ENCODE data around the gene RMI2. TPM values are rescaled to one million over a fixed set of nuclear protein-coding genes. Genes with fewer than 3 reads are reported as not detected.

The RMI2 gene
- total and polyA plus RNA-seq, 2 experiments from 2014 or later = 15.7 to 45.3 TPM

DNA sequence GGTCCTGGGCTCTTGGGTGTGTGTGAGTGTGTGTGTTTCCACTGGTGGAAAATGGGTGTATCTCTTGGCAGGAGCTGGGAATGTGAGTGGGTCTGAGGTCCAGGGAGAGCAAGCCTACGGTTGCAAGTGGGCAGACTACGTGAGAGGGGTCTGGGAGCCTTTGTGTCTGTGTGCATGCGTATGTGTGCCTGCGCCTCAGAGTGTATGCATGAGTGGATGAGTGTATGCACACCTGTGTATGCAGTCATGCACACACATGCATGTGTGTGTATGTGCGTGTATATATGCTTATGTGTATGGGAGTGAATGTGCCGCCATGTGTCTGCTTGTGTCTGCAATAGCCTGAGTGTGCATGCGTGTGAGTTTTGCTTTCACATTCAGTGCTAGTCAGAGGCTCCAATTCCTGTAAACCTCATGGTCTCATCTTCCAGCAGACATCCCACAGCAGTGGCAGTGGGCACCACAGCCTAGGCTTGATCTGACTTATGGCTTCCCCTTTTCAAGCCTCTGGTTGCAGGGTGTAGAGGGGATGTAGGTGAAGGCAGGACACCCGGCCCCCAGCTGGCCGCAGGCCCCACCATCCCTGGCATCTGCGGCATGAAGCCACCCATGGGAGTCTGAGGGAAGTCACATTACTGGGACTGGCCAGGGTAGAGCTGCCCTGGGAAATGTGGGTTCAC, 19.7 kb upstream of the RMI2 start:
- Histone ChIP-seq H3K4me1 (ENCODE audit: low read depth) (no peaks in the 10 kb centered on the region), H3K27ac (no peak overlapping the region), H3K9me3 (ENCODE audit: low read depth) (no peaks in the 10 kb centered on the region), H3K27me3 (no peaks in the 10 kb centered on the region), H3K36me3 (no peaks in the 10 kb centered on the region), H3K4me3 (no peak overlapping the region)
- no peak for TF ChIP-seq CTCF (IDR thresholded peaks at IDR 0.05; ENCODE audit: low read depth, low read length)
- DNase-seq (ENCODE audit: low read depth in 1 of 2, low spot score in 1 of 2) = no peak

DNA sequence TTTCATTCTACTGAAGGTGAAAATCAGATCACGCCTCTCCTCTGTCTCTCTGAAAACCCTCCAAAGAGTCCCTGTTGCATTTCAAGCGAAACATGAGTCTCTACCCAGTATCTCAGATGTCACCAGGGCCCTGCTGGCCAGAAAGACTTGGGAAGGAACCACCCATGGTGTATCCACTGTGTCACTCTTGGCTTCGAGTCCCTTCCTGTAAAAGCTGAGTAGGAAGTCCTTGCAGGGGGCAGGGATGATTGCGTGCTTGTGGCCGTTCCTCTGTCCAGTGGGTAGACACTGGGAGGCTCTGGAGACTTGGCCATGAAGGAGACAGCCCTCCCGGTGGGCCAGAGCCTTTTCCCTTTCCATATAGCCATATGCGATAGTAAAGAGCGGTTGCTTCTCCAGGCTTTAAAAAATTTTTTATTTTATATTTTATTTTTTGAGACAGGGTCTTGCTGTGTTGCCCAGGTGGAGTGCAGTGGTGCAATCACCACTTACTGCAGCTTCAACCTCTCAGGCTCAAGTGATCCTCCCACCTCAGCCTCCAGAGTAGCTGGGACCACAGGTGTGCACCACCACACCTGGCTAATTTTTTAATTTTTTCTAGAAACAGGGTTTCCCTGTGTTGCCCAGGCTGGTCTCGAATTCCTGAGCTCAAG, 19.0 kb upstream of the RMI2 start:
- Histone ChIP-seq H3K27ac (no peak overlapping the region), H3K9me3 (ENCODE audit: low read depth) (no peaks in the 10 kb centered on the region), H3K27me3 (no peaks in the 10 kb centered on the region), H3K4me3 (no peak overlapping the region), H3K36me3 (no peaks in the 10 kb centered on the region), H3K4me1 (ENCODE audit: low read depth) (no peaks in the 10 kb centered on the region)
- no peak for DNase-seq (ENCODE audit: low read depth in 1 of 2, low spot score in 1 of 2)
- no peak for TF ChIP-seq CTCF (IDR thresholded peaks at IDR 0.05; ENCODE audit: low read depth, low read length)

DNA sequence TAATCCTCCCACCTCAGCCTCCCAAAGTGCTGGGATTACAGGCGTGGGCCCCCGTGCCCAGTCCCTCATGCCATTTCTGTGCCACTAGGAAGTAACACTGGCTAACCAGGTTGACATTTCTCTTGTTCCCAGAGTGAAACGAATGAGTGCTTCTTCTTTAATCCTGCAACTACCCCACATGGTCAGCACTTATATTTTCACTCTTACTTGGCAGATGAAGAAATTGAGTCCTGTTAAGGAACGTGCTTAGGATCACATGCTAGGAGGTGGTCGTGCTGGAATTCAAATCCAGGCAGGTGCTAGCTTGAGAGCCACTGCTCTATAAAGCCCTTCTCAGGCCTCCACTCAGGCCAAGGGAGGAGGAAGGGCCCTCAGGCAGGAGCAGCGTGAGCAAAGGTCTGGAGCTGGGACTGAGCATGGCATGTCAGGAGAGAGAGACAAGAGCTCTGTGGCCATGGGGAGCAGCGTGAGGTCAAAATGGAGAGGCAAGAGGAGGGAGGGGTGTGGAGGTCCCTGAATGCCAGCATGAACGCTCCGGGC, 18.5 kb upstream of the RMI2 start:
- Histone ChIP-seq H3K27ac (no peak overlapping the region), H3K27me3 (no peaks in the 10 kb centered on the region), H3K4me3 (no peak overlapping the region), H3K36me3 (no peaks in the 10 kb centered on the region), H3K9me3 (ENCODE audit: low read depth) (no peaks in the 10 kb centered on the region), H3K4me1 (ENCODE audit: low read depth) (no peaks in the 10 kb centered on the region)
- no peak for DNase-seq (ENCODE audit: low read depth in 1 of 2, low spot score in 1 of 2)
- no peak for TF ChIP-seq CTCF (IDR thresholded peaks at IDR 0.05; ENCODE audit: low read depth, low read length)

- no peak overlapping the region for H3K4me3 ChIP-seq
- no peaks in the 10 kb centered on the region for H3K9me3 ChIP-seq (ENCODE audit: low read depth)
- H3K27ac ChIP-seq = no peak overlapping the region
- no peaks in the 10 kb centered on the region for H3K4me1 ChIP-seq (ENCODE audit: low read depth)
- no peaks in the 10 kb centered on the region for H3K36me3 ChIP-seq
- TF ChIP-seq CTCF (IDR thresholded peaks at IDR 0.05; ENCODE audit: low read depth, low read length) = no peak
- DNase-seq (ENCODE audit: low read depth in 1 of 2, low spot score in 1 of 2) = peak in 1 of 2 donors; percentile 37
- no peaks in the 10 kb centered on the region for H3K27me3 ChIP-seq
These were observed 17.7 kb upstream of the RMI2 start for GRCh38 chr16:11327277-11328171.

All from cardiac muscle cell (in vitro differentiated cells and primary cell).